AG04449 (cell line): ENCODE data around the gene PPM1N.

ENCODE experiments used
- CTCF ChIA-PET: fragments of 350-600 bp; formaldehyde crosslinking; extraction: SDS; loops from one replicate; lab custom pipeline; 2021; ENCODE audit warnings: antibody characterized with exemption; lab: Yijun Ruan, JAX
- POLR2A ChIA-PET: fragments of 400-600, 350-600 bp; formaldehyde crosslinking; extraction: SDS; loops from one replicate; lab custom pipeline; 2020; ENCODE audit warnings: antibody characterized with exemption, inconsistent platforms; lab: Yijun Ruan, JAX
- DNase-seq: peaks from one replicate; pipeline ENCODE4 v3.0.0-alpha.2; 2010; ENCODE audit warnings: low read depth, low spot score
- H3K4me3 ChIP-seq: 2 replicates; pipeline ENCODE4 v1.5.1; 2011; ENCODE audit warnings: low read depth, mild to moderate bottlenecking, control low read depth, low read length
- TF ChIP-seq, protein P1 (sequence below): IDR thresholded peaks from one replicate; pipeline ENCODE4 v1.5.1; 2011; ENCODE audit warnings: mild to moderate bottlenecking, moderate library complexity, low read length, control low read depth, inconsistent platforms; ENCODE audit not compliant: insufficient read depth; ENCODE audit errors: missing control alignments

PPM1N gene

DNA sequence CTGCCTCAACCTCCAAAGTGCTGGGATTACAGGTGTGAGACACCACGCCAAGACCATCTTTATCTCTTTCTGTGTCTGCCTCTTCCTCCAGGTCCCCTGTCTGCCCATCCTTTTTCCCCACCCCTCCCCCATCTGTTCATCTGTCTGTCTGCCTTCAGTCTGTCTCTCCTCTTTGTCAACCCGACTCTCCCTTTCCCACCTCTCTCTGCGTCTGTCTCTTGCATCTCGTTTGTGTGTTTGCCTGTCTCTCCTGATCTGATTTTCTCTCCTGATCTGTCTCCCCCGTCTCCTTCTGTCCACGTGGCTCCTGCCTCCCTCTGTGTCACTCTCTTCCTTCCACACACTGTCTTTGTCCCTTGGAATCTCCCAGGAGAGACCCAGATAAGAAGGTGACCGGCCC is 19.0 kb downstream of the PPM1N start:
- no peak overlapping the region for H3K4me3 ChIP-seq
- DNase-seq: no peak
- TF ChIP-seq, protein P1, sequence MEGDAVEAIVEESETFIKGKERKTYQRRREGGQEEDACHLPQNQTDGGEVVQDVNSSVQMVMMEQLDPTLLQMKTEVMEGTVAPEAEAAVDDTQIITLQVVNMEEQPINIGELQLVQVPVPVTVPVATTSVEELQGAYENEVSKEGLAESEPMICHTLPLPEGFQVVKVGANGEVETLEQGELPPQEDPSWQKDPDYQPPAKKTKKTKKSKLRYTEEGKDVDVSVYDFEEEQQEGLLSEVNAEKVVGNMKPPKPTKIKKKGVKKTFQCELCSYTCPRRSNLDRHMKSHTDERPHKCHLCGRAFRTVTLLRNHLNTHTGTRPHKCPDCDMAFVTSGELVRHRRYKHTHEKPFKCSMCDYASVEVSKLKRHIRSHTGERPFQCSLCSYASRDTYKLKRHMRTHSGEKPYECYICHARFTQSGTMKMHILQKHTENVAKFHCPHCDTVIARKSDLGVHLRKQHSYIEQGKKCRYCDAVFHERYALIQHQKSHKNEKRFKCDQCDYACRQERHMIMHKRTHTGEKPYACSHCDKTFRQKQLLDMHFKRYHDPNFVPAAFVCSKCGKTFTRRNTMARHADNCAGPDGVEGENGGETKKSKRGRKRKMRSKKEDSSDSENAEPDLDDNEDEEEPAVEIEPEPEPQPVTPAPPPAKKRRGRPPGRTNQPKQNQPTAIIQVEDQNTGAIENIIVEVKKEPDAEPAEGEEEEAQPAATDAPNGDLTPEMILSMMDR: no peak
- ChIA-PET CTCF (interaction anchor here (1.5 kb wide), 1 partner anchor 125 kb away, joined by 4 read pairs; no protein-coding TSS in a partner anchor), POLR2A (no interaction called here)

DNA sequence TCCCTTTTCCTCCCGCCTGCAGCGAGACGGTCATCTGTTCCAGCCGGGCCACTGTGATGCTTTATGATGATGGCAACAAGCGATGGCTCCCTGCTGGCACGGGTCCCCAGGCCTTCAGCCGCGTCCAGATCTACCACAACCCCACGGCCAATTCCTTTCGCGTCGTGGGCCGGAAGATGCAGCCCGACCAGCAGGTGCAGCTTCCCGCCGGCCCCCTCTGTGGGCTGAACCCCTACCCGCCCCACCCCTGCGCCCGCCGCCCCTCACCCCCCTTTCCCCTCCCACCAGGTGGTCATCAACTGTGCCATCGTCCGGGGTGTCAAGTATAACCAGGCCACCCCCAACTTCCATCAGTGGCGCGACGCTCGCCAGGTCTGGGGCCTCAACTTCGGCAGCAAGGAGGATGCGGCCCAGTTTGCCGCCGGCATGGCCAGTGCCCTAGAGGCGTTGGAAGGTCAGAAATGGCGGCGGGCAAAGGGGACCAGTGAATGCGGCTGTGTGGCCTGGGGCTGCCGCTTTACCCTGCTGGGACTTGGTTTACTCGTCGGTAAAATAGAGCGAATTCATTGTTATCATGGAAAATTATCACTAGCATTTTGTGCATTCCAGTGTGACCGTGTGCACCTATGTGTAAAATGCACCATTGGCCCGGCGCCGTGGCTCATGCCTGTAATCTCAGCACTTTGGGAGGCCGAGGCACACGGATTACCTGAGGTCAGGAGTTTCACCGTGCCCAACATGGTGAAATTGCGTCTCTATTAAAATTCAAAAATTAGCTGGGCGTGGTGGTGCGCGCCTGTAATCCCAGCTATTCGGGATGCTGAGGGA is 19.6 kb downstream of the PPM1N start:
- DNase-seq: no peak
- TF ChIP-seq, protein P1: no peak
- ChIA-PET CTCF (interaction anchor here (0.8 kb wide), 1 partner anchor 124 kb away, joined by 3 read pairs; no protein-coding TSS in a partner anchor), POLR2A (no interaction called here)
- no peak overlapping the region for H3K4me3 ChIP-seq

DNA sequence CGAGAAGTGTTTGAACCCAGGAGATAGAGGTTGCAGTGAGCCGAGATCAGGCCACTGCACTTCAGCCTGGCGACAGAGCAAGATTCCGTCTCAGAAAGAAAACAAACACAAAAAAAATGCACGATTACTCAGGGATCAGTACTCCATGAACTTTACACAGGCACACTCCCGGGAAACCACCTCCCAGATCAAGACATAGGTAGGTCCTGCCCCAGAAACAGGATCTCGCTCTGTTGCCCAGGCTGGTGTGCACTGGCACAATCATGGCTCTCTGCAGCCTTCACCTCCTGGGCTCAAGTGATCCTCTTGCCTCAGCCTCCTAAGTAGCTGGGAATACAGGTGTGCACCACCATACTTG is 20.2 kb downstream of the PPM1N start:
- no peak overlapping the region for H3K4me3 ChIP-seq
- TF ChIP-seq, protein P1: no peak
- DNase-seq: no peak
- ChIA-PET CTCF (interaction anchor here (0.8 kb wide), 1 partner anchor 124 kb away, joined by 3 read pairs; no protein-coding TSS in a partner anchor), POLR2A (no interaction called here)

DNA sequence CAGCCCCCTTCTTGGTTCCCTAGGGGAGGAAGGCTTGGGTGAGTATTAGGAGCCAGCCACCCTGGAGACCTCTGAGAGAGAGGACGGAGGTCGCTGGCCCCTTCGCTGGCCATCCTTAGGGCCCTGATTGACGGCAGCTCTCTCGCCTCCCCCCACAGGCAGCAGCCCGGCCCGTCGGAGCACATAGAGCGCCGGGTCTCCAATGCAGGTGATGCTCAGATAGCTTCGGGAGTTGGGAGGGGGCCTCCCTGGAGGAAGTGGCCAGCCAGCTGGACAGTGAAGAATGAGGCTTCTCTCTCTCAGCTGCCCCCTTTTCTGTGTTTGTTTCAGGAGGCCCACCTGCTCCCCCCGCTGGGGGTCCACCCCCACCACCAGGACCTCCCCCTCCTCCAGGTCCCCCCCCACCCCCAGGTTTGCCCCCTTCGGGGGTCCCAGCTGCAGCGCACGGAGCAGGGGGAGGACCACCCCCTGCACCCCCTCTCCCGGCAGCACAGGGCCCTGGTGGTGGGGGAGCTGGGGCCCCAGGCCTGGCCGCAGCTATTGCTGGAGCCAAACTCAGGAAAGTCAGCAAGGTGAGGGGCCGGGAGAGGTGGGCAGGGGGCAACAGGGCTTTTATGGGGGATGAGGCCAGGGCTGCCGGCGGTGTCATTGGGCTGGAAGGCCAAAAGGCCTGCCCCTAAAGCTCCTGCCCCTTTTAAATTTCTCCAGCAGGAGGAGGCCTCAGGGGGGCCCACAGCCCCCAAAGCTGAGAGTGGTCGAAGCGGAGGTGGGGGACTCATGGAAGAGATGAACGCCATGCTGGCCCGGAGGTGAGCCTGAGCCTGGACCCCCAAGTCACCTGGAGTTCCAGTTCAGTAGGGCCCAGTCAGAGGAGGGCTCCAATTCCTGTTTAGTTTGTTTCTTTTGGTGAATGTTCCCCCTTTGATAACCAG is 24.0 kb downstream of the PPM1N start:
- CTCF ChIA-PET: interaction anchor here (0.7 to 1.4 kb wide), 6 partner anchors 11 to 171 kb away, joined by 3 to 9 read pairs (median 4); no protein-coding TSS in a partner anchor
- TF ChIP-seq, protein P1: no peak
- no peak overlapping the region for H3K4me3 ChIP-seq
- DNase-seq: no peak
- POLR2A ChIA-PET: no interaction called here

DNA sequence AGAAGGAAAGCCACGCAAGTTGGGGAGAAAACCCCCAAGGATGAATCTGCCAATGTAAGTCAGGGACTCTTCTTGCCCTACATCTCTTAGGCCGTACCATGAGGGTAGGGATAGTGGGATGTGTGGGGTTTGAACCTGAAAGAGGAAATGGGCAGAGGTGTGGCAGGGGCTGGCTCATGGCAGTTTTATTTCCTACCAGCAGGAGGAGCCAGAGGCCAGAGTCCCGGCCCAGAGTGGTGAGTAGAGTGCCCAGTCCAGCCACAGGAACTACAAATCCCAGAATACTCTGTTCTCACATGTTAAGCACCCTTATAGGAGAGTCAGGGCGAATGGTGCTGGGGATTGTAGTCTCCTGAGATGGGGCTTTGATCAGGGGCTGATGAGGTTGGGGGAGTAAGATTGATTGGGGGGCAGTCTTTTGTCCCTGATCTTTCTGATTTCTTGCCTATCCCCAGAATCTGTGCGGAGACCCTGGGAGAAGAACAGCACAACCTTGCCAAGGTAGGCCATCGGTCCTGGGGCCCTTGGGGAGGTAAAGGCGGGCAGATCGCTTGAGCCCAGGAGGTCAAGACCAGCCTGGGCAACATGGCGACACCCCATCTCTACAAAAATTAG is 25.5 kb downstream of the PPM1N start:
- DNase-seq: no peak
- H3K4me3 ChIP-seq: no peak overlapping the region
- TF ChIP-seq, protein P1: peak; percentile 73
- CTCF ChIA-PET: interaction anchor here (0.9 to 1.8 kb wide), 3 partner anchors 8 to 158 kb away, joined by 3 to 8 read pairs (median 4); no protein-coding TSS in a partner anchor
- POLR2A ChIA-PET: no interaction called here
